Islet precursor cell (in vitro differentiated cells): ENCODE measurements around the gene CALU.

ENCODE experiments used
- DNase-seq: peaks from one replicate; pipeline ENCODE4 v3.0.0-alpha.2; 2018

The CALU gene

GRCh38 chr7:128725531-128725930, 13.6 kb upstream of the CALU start:
- DNase-seq, result no peak

GRCh38 chr7:128726059-128726736, 13.0 kb upstream of the CALU start:
- DNase-seq, result no peak

GRCh38 chr7:128726737-128727072, 12.5 kb upstream of the CALU start:
- no peak for DNase-seq

GRCh38 chr7:128727239-128727638, 11.9 kb upstream of the CALU start:
- no peak for DNase-seq

GRCh38 chr7:128728598-128728997, 10.6 kb upstream of the CALU start:
- no peak for DNase-seq

GRCh38 chr7:128729494-128729893, 9.7 kb upstream of the CALU start:
- no peak for DNase-seq

GRCh38 chr7:128731184-128731583, 8.0 kb upstream of the CALU start:
- no peak for DNase-seq

GRCh38 chr7:128732521-128733277, 6.5 kb upstream of the CALU start:
- no peak for DNase-seq

GRCh38 chr7:128733278-128733645, 5.9 kb upstream of the CALU start:
- DNase-seq, result no peak

- DNase-seq, result no peak
Observed at GRCh38 chr7:128734890-128735289, 4.3 kb upstream of the CALU start.

GRCh38 chr7:128735436-128735835, 3.7 kb upstream of the CALU start:
- DNase-seq, result no peak

- DNase-seq, result peak; percentile 14
Observed at GRCh38 chr7:128737441-128737840, 1.7 kb upstream of the CALU start.

- DNase-seq, result peak; percentile 42
Observed at GRCh38 chr7:128737867-128738385, 1.2 kb upstream of the CALU start.

- DNase-seq, result peak; percentile 53
Observed at GRCh38 chr7:128738570-128739047, 550 bp upstream of the CALU start.

GRCh38 chr7:128739990-128740682, 977 bp downstream of the CALU start:
- DNase-seq, result no peak

- no peak for DNase-seq
Observed at GRCh38 chr7:128740996-128741395, 1.8 kb downstream of the CALU start.

GRCh38 chr7:128741491-128741890, 2.3 kb downstream of the CALU start:
- no peak for DNase-seq

GRCh38 chr7:128742206-128742605, 3.0 kb downstream of the CALU start:
- no peak for DNase-seq

GRCh38 chr7:128743112-128743772, 4.1 kb downstream of the CALU start:
- no peak for DNase-seq

- DNase-seq, result no peak
Observed at GRCh38 chr7:128744366-128744905, 5.3 kb downstream of the CALU start.

GRCh38 chr7:128745706-128746105, 6.5 kb downstream of the CALU start:
- DNase-seq, result no peak

- no peak for DNase-seq
Observed at GRCh38 chr7:128747327-128748079, 8.3 kb downstream of the CALU start.
